Neural progenitor cell (in vitro differentiated cells): Measurements from ENCODE around the gene PDX1. TPM values are rescaled to one million over a fixed set of nuclear protein-coding genes. Genes with fewer than 3 reads are reported as not detected.

Experiments used
- DNase-seq: peaks from one replicate; pipeline ENCODE4 v3.0.0-alpha.2; 2016; ENCODE audit warnings: low spot score
- H2AFZ ChIP-seq: fragments of 200-600 bp; sonication (generic); replicated peaks from 2 replicates; pipeline ENCODE4 v1.6.1; 2016; ENCODE audit warnings: antibody characterized with exemption
- H3F3A ChIP-seq: fragments of 200-600 bp; sonication (generic); 2 replicates; pipeline ENCODE4 v1.6.1; 2016; ENCODE audit warnings: antibody characterized with exemption, low read depth
- H3K27ac ChIP-seq: fragments of 200-600 bp; sonication (generic); 2 replicates; pipeline ENCODE4 v1.5.1; 2016; ENCODE audit warnings: mild to moderate bottlenecking
- H3K27me3 ChIP-seq: fragments of 200-600 bp; sonication (generic); 2 replicates; pipeline ENCODE4 v1.6.1; 2016; ENCODE audit warnings: mild to moderate bottlenecking, moderate library complexity
- H3K36me3 ChIP-seq: fragments of 200-600 bp; sonication (generic); 2 replicates; pipeline ENCODE4 v1.5.1; 2016
- H3K4me1 ChIP-seq: fragments of 200-600 bp; sonication (generic); 2 replicates; pipeline ENCODE4 v1.6.1; 2016; ENCODE audit warnings: mixed run types
- H3K4me2 ChIP-seq: fragments of 200-600 bp; sonication (generic); 2 replicates; pipeline ENCODE4 v1.6.1; 2016
- H3K4me3 ChIP-seq: fragments of 200-600 bp; sonication (generic); 2 replicates; pipeline ENCODE4 v1.5.1; 2016
- H3K79me2 ChIP-seq: fragments of 200-600 bp; sonication (generic); 2 replicates; pipeline ENCODE4 v1.6.1; 2016; ENCODE audit warnings: low read depth
- H3K9ac ChIP-seq: fragments of 200-600 bp; sonication (generic); 2 replicates; pipeline ENCODE4 v1.6.1; 2016
- H3K9me3 ChIP-seq: fragments of 200-600 bp; sonication (generic); 2 replicates; pipeline ENCODE4 v1.5.1; 2016; ENCODE audit warnings: low read depth
- H4K20me1 ChIP-seq: fragments of 200-600 bp; sonication (generic); 2 replicates; pipeline ENCODE4 v1.6.1; 2016; ENCODE audit warnings: low read depth
- H3K27ac Mint-ChIP-seq: 3 replicates; pipeline ENCODE4 v1.8.0; 2021; ENCODE audit warnings: mixed read lengths
- H3K27me3 Mint-ChIP-seq: 2 replicates; pipeline ENCODE4 v1.8.0; 2022; ENCODE audit warnings: low read depth, mild to moderate bottlenecking, inconsistent platforms, moderate library complexity, mixed read lengths; ENCODE audit not compliant: insufficient read depth
- H3K36me3 Mint-ChIP-seq: 3 replicates; pipeline ENCODE4 v1.8.0; 2021; ENCODE audit warnings: mixed read lengths
- H3K4me1 Mint-ChIP-seq: 3 replicates; pipeline ENCODE4 v1.8.0; 2021; ENCODE audit warnings: mixed read lengths
- H3K4me3 Mint-ChIP-seq: 3 replicates; pipeline ENCODE4 v1.8.0; 2021; ENCODE audit warnings: mild to moderate bottlenecking, moderate library complexity, mixed read lengths
- H3K9me3 Mint-ChIP-seq: 3 replicates; pipeline ENCODE4 v1.8.0; 2020; ENCODE audit warnings: mixed read lengths
- EZH2 ChIP-seq: fragments of 200-600 bp; sonication (generic); IDR thresholded peaks from 2 replicates; pipeline ENCODE4 v1.6.1; 2017; ENCODE audit warnings: antibody characterized with exemption, mild to moderate bottlenecking, moderate library complexity
- EZH2phosphoT487 ChIP-seq: fragments of 200-600 bp; sonication (generic); IDR thresholded peaks from 2 replicates; pipeline ENCODE4 v1.6.1; 2017; ENCODE audit warnings: antibody characterized with exemption
- total RNA-seq: library from RNA; depleted of rRNA; stranded (reverse); fragments of >200 nt; gene quantifications from 2 replicates; pipeline ENCODE4 v1.2.3, GENCODE V29; 2015; ENCODE audit warnings: low replicate concordance
- TF ChIP-seq, protein P1 (sequence below): fragments of 200-600 bp; sonication (generic); IDR thresholded peaks from 2 replicates; pipeline ENCODE4 v1.5.1; 2017; ENCODE audit warnings: antibody characterized with exemption, mild to moderate bottlenecking

Gene PDX1
- total RNA-seq, result not detected in 2 replicates

DNA sequence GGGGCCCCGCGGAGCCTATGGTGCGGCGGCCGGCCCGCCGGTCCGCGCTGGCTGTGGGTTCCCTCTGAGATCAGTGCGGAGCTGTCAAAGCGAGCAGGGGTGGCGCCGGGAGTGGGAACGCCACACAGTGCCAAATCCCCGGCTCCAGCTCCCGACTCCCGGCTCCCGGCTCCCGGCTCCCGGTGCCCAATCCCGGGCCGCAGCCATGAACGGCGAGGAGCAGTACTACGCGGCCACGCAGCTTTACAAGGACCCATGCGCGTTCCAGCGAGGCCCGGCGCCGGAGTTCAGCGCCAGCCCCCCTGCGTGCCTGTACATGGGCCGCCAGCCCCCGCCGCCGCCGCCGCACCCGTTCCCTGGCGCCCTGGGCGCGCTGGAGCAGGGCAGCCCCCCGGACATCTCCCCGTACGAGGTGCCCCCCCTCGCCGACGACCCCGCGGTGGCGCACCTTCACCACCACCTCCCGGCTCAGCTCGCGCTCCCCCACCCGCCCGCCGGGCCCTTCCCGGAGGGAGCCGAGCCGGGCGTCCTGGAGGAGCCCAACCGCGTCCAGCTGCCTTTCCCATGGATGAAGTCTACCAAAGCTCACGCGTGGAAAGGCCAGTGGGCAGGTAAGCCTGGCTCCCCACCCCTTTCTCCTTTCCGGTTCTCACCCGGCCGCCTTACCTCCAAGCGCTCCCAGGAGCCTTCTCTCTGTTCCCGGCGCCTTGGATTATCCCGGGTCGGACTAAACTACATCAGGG lies at the start of gene PDX1:
Gene PDX1 (plus strand): TSS at position 67 of the 743 bp plus-strand sequence. CDS start 139 bp downstream, at position 206.
- H3K4me1 ChIP-seq, result peaks cover 23% of the 10 kb centered on the region
- no peaks in the 10 kb centered on the region for H3K79me2 ChIP-seq
- no peak within 1 kb of the TSS for H3K27ac Mint-ChIP-seq
- no peaks in the 10 kb centered on the region for H3K36me3 Mint-ChIP-seq
- H3K4me3 Mint-ChIP-seq, result peak within 1 kb of the TSS; percentile 69
- DNase-seq, result peak; percentile 82
- no peak within 1 kb of the TSS for H3K27ac ChIP-seq
- H3K36me3 ChIP-seq, result no peaks in the 10 kb centered on the region
- H3K27me3 Mint-ChIP-seq, result peaks cover 88% of the 10 kb centered on the region
- no peaks in the 10 kb centered on the region for H3K9me3 ChIP-seq
- H3K4me3 ChIP-seq, result peak within 1 kb of the TSS; percentile 37
- H4K20me1 ChIP-seq, result peaks cover 98% of the 10 kb centered on the region
- H3K4me2 ChIP-seq, result peak within 1 kb of the TSS; percentile 70
- TF ChIP-seq EZH2phosphoT487, result peak; percentile 92
- TF ChIP-seq, protein P1, sequence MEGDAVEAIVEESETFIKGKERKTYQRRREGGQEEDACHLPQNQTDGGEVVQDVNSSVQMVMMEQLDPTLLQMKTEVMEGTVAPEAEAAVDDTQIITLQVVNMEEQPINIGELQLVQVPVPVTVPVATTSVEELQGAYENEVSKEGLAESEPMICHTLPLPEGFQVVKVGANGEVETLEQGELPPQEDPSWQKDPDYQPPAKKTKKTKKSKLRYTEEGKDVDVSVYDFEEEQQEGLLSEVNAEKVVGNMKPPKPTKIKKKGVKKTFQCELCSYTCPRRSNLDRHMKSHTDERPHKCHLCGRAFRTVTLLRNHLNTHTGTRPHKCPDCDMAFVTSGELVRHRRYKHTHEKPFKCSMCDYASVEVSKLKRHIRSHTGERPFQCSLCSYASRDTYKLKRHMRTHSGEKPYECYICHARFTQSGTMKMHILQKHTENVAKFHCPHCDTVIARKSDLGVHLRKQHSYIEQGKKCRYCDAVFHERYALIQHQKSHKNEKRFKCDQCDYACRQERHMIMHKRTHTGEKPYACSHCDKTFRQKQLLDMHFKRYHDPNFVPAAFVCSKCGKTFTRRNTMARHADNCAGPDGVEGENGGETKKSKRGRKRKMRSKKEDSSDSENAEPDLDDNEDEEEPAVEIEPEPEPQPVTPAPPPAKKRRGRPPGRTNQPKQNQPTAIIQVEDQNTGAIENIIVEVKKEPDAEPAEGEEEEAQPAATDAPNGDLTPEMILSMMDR, result no peak
- peak; percentile 15 for TF ChIP-seq EZH2
- H2AFZ ChIP-seq, result no peak within 1 kb of the TSS
- peaks cover 100% of the 10 kb centered on the region for H3K27me3 ChIP-seq
- H3F3A ChIP-seq, result peaks cover 30% of the 10 kb centered on the region
- H3K9ac ChIP-seq, result no peak within 1 kb of the TSS
- H3K4me1 Mint-ChIP-seq, result peaks cover 17% of the 10 kb centered on the region
- H3K9me3 Mint-ChIP-seq, result peaks cover 2% of the 10 kb centered on the region

DNA sequence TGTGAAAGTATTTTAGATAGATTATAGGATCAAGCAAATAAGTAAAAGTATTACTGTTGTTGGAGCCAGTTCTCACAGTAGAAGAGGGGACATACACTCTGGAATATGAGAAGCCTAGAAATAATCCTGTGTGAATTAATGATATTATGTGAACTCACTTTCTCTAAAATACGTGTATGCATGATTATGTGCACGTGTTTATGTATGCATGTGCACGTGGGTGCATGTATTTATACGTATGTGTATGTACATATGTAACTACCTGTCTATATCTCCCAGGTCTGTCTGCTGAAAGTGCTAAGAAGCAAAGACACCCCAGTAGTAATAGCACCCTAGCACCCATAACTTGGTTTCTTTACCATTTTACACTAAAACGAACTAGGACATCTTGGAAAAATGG lies 41.5 kb upstream of the PDX1 start:
- no peaks in the 10 kb centered on the region for H4K20me1 ChIP-seq
- Mint-ChIP-seq H3K4me1 (no peaks in the 10 kb centered on the region), H3K27me3 (peaks cover 3% of the 10 kb centered on the region)

DNA sequence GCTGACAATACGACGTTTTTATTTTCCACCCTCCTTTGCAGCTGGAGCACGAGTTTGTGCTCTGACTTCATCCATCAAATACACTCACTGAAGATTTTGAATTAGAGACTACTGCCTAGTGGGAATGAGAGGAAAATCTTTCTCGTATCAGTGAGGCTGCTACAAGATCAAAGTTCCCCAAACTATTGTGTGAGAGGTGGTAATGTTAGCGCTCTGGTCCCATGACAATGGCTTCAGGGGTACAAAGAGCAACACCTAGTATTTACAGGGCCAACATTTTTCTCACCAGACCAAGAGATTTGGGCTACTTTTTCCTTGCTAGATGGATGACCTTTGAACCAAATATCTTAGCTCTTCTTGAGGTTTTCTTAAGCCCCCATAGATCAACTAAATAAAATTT lies 30.3 kb upstream of the PDX1 start:
- TF ChIP-seq EZH2phosphoT487, result no peak
- TF ChIP-seq, protein P1, result no peak
- no peaks in the 10 kb centered on the region for H3K4me1 Mint-ChIP-seq
- no peaks in the 10 kb centered on the region for H3K36me3 Mint-ChIP-seq
- Histone ChIP-seq H3K4me3 (no peak overlapping the region), H3K27me3 (peaks cover 100% of the 10 kb centered on the region), H4K20me1 (no peaks in the 10 kb centered on the region), H3F3A (no peaks in the 10 kb centered on the region), H3K27ac (no peak overlapping the region), H3K4me1 (no peaks in the 10 kb centered on the region), H3K79me2 (no peaks in the 10 kb centered on the region), H3K9me3 (no peaks in the 10 kb centered on the region), H3K36me3 (peaks cover 3% of the 10 kb centered on the region), H3K9ac (no peak overlapping the region), H3K4me2 (no peak overlapping the region), H2AFZ (no peak overlapping the region)
- H3K27ac Mint-ChIP-seq, result no peak overlapping the region
- peaks cover 7% of the 10 kb centered on the region for H3K27me3 Mint-ChIP-seq
- H3K4me3 Mint-ChIP-seq, result no peak overlapping the region
- H3K9me3 Mint-ChIP-seq, result peaks cover 10% of the 10 kb centered on the region
- DNase-seq, result no peak

More for the DNA sequence above, 41.5 kb upstream of the PDX1 start:
- DNase-seq, result no peak
- Histone ChIP-seq H3K4me3 (no peak overlapping the region), H3F3A (no peaks in the 10 kb centered on the region), H3K9me3 (no peaks in the 10 kb centered on the region), H3K27ac (no peak overlapping the region), H2AFZ (no peak overlapping the region), H3K27me3 (peaks cover 96% of the 10 kb centered on the region), H3K4me2 (no peak overlapping the region), H3K4me1 (no peaks in the 10 kb centered on the region), H3K79me2 (no peaks in the 10 kb centered on the region), H3K9ac (no peak overlapping the region), H3K36me3 (no peaks in the 10 kb centered on the region)
- TF ChIP-seq, protein P1, result no peak
- no peak for TF ChIP-seq EZH2phosphoT487
- TF ChIP-seq EZH2, result no peak
- Mint-ChIP-seq H3K9me3 (no peaks in the 10 kb centered on the region), H3K27ac (no peak overlapping the region), H3K36me3 (no peaks in the 10 kb centered on the region), H3K4me3 (no peak overlapping the region)
